ENCODE results near the gene ZBTB20.

The ZBTB20 gene

GRCh38 chr3:114928989-114929640 is 218.0 kb downstream of the ZBTB20 start:
- DNase-seq (ENCODE audit: low read depth in 3 of 3): no peak

GRCh38 chr3:114904633-114905032 is 242.5 kb downstream of the ZBTB20 start:
- no peak for DNase-seq (ENCODE audit: low read depth in 3 of 3)

- no peak for DNase-seq (ENCODE audit: low read depth in 3 of 3)
Observed at GRCh38 chr3:114903213-114903612, 243.9 kb downstream of the ZBTB20 start.

GRCh38 chr3:114902691-114903101 is 244.4 kb downstream of the ZBTB20 start:
- no peak for DNase-seq (ENCODE audit: low read depth in 3 of 3)

GRCh38 chr3:114900908-114901307 is 246.2 kb downstream of the ZBTB20 start:
- DNase-seq (ENCODE audit: low read depth in 3 of 3): no peak

- no peak for DNase-seq (ENCODE audit: low read depth in 3 of 3)
Observed at GRCh38 chr3:114899186-114899931, 247.7 kb downstream of the ZBTB20 start.

GRCh38 chr3:114896978-114897377 is 250.1 kb downstream of the ZBTB20 start:
- DNase-seq (ENCODE audit: low read depth in 3 of 3): no peak

- DNase-seq (ENCODE audit: low read depth in 3 of 3): no peak
Observed at GRCh38 chr3:114893361-114893760, 253.7 kb downstream of the ZBTB20 start.

GRCh38 chr3:114892880-114893279 is 254.2 kb downstream of the ZBTB20 start:
- no peak for DNase-seq (ENCODE audit: low read depth in 3 of 3)

- no peak for DNase-seq (ENCODE audit: low read depth in 3 of 3)
Observed at GRCh38 chr3:114892131-114892879, 254.8 kb downstream of the ZBTB20 start.

- no peak for DNase-seq (ENCODE audit: low read depth in 3 of 3)
Observed at GRCh38 chr3:114887806-114888205, 259.3 kb downstream of the ZBTB20 start.

- DNase-seq (ENCODE audit: low read depth in 3 of 3): no peak
Observed at GRCh38 chr3:114886905-114887304, 260.2 kb downstream of the ZBTB20 start.

GRCh38 chr3:114884213-114884923 is 262.7 kb downstream of the ZBTB20 start:
- no peak for DNase-seq (ENCODE audit: low read depth in 3 of 3)

GRCh38 chr3:114880078-114880477 is 267.0 kb downstream of the ZBTB20 start:
- DNase-seq (ENCODE audit: low read depth in 3 of 3): no peak

- DNase-seq (ENCODE audit: low read depth in 3 of 3): no peak
Observed at GRCh38 chr3:114879059-114880031, 267.7 kb downstream of the ZBTB20 start.

- DNase-seq (ENCODE audit: low read depth in 3 of 3): no peak
Observed at GRCh38 chr3:114878114-114878839, 268.8 kb downstream of the ZBTB20 start.

GRCh38 chr3:114877378-114878113 is 269.5 kb downstream of the ZBTB20 start:
- no peak for DNase-seq (ENCODE audit: low read depth in 3 of 3)

- DNase-seq (ENCODE audit: low read depth in 3 of 3): no peak
Observed at GRCh38 chr3:114874522-114874971, 272.5 kb downstream of the ZBTB20 start.

GRCh38 chr3:114873591-114873990 is 273.5 kb downstream of the ZBTB20 start:
- DNase-seq (ENCODE audit: low read depth in 3 of 3): no peak

All from stimulated activated CD4-positive, alpha-beta T cell treated with anti-CD3 and anti-CD28 coated beads, TNF-alpha, amount 100 ng/mL, for 4 hours (primary cell).